NCI-H1092 (cell line): ENCODE measurements around the gene HSPBAP1.
"Not testable (repeated sequence)": the region's sequence is repeated elsewhere in the genome, so short reads cannot be mapped to it uniquely, and the experiment has no call there.

ENCODE experiments used
- DNase-seq: peaks from one replicate; lab custom pipeline; 2025; lab: John Stamatoyannopoulos, UW

Gene HSPBAP1

GRCh38 chr3:122784436-122784835 lies 9.2 kb downstream of the HSPBAP1 start:
- DNase-seq = no peak

- DNase-seq = no peak
Observed at GRCh38 chr3:122782804-122783203, 10.8 kb downstream of the HSPBAP1 start.

- no peak for DNase-seq
Observed at GRCh38 chr3:122777563-122777962, 16.1 kb downstream of the HSPBAP1 start.

GRCh38 chr3:122776675-122777468 lies 16.8 kb downstream of the HSPBAP1 start:
- DNase-seq = no peak

GRCh38 chr3:122774564-122774963 lies 19.1 kb downstream of the HSPBAP1 start:
- no peak for DNase-seq

- DNase-seq = no peak
Observed at GRCh38 chr3:122773944-122774509, 19.6 kb downstream of the HSPBAP1 start.

GRCh38 chr3:122772827-122773226 lies 20.8 kb downstream of the HSPBAP1 start:
- no peak for DNase-seq

GRCh38 chr3:122770521-122771202 lies 23.0 kb downstream of the HSPBAP1 start:
- no peak for DNase-seq

GRCh38 chr3:122767540-122768372 lies 25.9 kb downstream of the HSPBAP1 start:
- DNase-seq = no peak

- DNase-seq = no peak
Observed at GRCh38 chr3:122766430-122766829, 27.2 kb downstream of the HSPBAP1 start.

- no peak for DNase-seq
Observed at GRCh38 chr3:122760453-122761271, 33.0 kb downstream of the HSPBAP1 start.

GRCh38 chr3:122758877-122759560 lies 34.6 kb downstream of the HSPBAP1 start:
- DNase-seq = no peak

- DNase-seq = no peak
Observed at GRCh38 chr3:122755491-122755890, 38.1 kb downstream of the HSPBAP1 start.

GRCh38 chr3:122754929-122755328 lies 38.7 kb downstream of the HSPBAP1 start:
- DNase-seq = no peak

- DNase-seq = no peak
Observed at GRCh38 chr3:122748347-122748746, 45.3 kb downstream of the HSPBAP1 start.

- DNase-seq = not testable (repeated sequence)
Observed at GRCh38 chr3:122747295-122747694, 46.3 kb downstream of the HSPBAP1 start.

- DNase-seq = no peak
Observed at GRCh38 chr3:122745369-122746021, 48.1 kb downstream of the HSPBAP1 start.

- no peak for DNase-seq
Observed at GRCh38 chr3:122743581-122744120, 50.0 kb downstream of the HSPBAP1 start.

- DNase-seq = no peak
Observed at GRCh38 chr3:122742234-122742633, 51.4 kb downstream of the HSPBAP1 start.

GRCh38 chr3:122739172-122739571 lies 54.5 kb downstream of the HSPBAP1 start:
- DNase-seq = no peak
